ENCODE results near the gene TBC1D4.

- TF ChIP-seq POLR2AphosphoS5 (IDR thresholded peaks at IDR 0.05; ENCODE audit: low read depth, low read length) (no peak), CTCF (IDR thresholded peaks at IDR 0.05) (no peak), EZH2phosphoT487 (IDR thresholded peaks at IDR 0.05; ENCODE audit: borderline replicate concordance, low read depth) (no peak), PBX3 (IDR thresholded peaks at IDR 0.05) (no peak), NFIC (IDR thresholded peaks at IDR 0.05; ENCODE audit: borderline replicate concordance) (no peak), NRF1 (IDR thresholded peaks at IDR 0.05; ENCODE audit: low read depth, low read length) (no peak), CHD2 (IDR thresholded peaks at IDR 0.05; ENCODE audit: low read length, partially characterized antibody) (no peak)
Observed at GRCh38 chr13:75423946-75424345, 58.0 kb downstream of the TBC1D4 start.

All from SK-N-SH (cell line).